Measurements from ENCODE around the gene MAN2A2. TPM values are rescaled to one million over a fixed set of nuclear protein-coding genes. Genes with fewer than 3 reads are reported as not detected.
A peak's percentile ranks its signal among the peaks of the same experiment; 100 is the strongest.

Gene MAN2A2
- polyA plus RNA-seq, 3 donors, result 6.6 to 318 (median 7.3) TPM

DNA sequence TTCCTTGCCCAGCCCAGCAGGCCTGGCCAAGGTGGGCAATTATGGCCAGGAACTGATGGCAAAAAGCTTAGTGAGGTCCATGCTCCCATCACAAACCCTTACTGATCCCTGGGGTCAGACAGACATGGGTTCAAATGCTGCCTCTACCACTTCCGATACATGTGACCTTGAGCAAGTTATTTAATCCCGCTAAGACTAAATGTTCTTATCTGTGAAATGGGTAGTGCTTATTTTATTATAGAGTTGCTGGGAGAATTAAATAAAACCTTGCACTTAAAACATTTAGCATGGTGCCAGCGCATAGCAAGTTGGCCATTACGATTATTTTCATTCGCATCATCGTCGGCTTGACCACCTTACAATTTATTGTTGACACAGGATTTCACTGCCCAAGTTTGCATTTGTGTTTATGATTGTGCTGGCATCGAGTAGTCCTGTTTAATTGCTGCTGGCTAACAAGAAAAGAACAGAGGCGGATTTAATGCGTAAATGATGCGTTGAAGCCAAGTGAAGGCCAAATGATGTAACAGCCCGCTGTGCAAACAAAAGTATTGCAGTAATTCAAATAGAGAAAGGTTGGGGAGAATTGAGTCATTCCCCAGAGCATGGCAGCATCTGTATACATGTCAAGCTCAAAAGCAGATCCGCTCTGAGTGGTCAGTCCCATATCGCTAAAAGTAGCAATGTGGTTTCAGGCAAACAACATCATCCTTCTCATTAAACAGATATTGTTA lies 42.0 kb upstream of the MAN2A2 start:
- Mint-ChIP-seq H3K4me3 (no peak overlapping the region), H3K36me3 (peaks cover 0 to 5% of the 10 kb centered on the region in 2 donors), H3K9me3 (peaks cover 0 to 3% (median 0%) of the 10 kb centered on the region in 7 donors), H3K4me1 (peaks cover 60% of the 10 kb centered on the region), H3K27me3 (ENCODE audit: low read depth in 3 of 3) (peaks cover 0 to 4% (median 0%) of the 10 kb centered on the region in 3 donors), H3K27ac (peak overlapping the region in 4 of 7 donors; percentile 50 to 94 (median 77))
- Histone ChIP-seq H3K27ac (ENCODE audit: low read depth in 1 of 2, low read length in 2 of 2) (peak overlapping the region in 1 of 2 donors; percentile 80), H3K9ac (ENCODE audit: insufficient read depth, low read length, poor library complexity, severe bottlenecking) (no peak overlapping the region), H3K4me3 (replicated peaks in 1 of 3; ENCODE audit: low read depth in 2 of 3, low read length in 3 of 3) (no peak overlapping the region), H3K4me2 (replicated peaks; ENCODE audit: extremely low read depth, low read length, poor library complexity, severe bottlenecking) (no peak overlapping the region), H3K27me3 (ENCODE audit: control insufficient read depth in 2 of 2, insufficient read depth in 2 of 2, low read length in 2 of 2) (no peaks in the 10 kb centered on the region), H3K36me3 (replicated peaks in 1 of 2; ENCODE audit: control insufficient read depth in 1 of 2, insufficient read depth in 2 of 2, low read length in 2 of 2) (no peaks in the 10 kb centered on the region), H4K20me1 (ENCODE audit: insufficient read depth, low read length) (no peaks in the 10 kb centered on the region), H2AFZ (ENCODE audit: insufficient read depth, low read depth, low read length, poor library complexity, severe bottlenecking) (no peak overlapping the region), H3K9me3 (replicated peaks in 1 of 2; ENCODE audit: control insufficient read depth in 1 of 2, insufficient read depth in 1 of 2, low read length in 2 of 2) (no peaks in the 10 kb centered on the region), H3K79me2 (ENCODE audit: insufficient read depth, low read length) (no peaks in the 10 kb centered on the region), H3K4me1 (ENCODE audit: control insufficient read depth in 1 of 2, insufficient read depth in 2 of 2, low read length in 2 of 2) (peaks cover 58 to 74% of the 10 kb centered on the region in 2 donors)
- WGBS (ENCODE audit: insufficient coverage), result no CpG with 5 or more reads among the region's 14 CpGs
- intact Hi-C loops (cut with micrococcal nuclease), result loop anchor here in 1 of 2 donors (10.0 kb wide), 1 partner anchor 296 kb away; no protein-coding TSS in a partner anchor
- TF ChIP-seq, protein P1, sequence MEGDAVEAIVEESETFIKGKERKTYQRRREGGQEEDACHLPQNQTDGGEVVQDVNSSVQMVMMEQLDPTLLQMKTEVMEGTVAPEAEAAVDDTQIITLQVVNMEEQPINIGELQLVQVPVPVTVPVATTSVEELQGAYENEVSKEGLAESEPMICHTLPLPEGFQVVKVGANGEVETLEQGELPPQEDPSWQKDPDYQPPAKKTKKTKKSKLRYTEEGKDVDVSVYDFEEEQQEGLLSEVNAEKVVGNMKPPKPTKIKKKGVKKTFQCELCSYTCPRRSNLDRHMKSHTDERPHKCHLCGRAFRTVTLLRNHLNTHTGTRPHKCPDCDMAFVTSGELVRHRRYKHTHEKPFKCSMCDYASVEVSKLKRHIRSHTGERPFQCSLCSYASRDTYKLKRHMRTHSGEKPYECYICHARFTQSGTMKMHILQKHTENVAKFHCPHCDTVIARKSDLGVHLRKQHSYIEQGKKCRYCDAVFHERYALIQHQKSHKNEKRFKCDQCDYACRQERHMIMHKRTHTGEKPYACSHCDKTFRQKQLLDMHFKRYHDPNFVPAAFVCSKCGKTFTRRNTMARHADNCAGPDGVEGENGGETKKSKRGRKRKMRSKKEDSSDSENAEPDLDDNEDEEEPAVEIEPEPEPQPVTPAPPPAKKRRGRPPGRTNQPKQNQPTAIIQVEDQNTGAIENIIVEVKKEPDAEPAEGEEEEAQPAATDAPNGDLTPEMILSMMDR (IDR thresholded peaks at IDR 0.05), result no peak
- DNase-seq, result peak in 2 of 3 donors; percentile 49 to 51

DNA sequence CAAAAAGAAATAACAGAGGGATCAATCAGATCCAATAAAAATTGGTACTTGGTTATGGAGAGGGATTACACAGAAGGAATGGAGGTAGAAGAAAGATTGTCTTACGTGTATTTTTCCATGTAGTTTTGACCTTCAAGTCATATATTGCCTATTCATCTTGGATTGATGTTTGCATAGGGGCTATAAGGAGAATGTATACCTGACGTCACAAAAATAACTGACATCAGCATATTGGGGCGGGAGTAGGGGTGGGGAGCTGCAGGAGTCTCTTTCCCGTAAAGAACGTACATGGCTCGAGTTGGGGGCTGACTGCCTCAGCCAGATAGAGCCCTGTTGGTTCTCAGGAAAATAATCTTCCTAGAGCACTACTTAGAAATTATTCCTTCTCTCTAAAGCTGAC lies 40.6 kb upstream of the MAN2A2 start:
- Mint-ChIP-seq H3K36me3 (peaks cover 3% of the 10 kb centered on the region in 2 donors), H3K4me1 (peaks cover 62% of the 10 kb centered on the region), H3K27me3 (ENCODE audit: low read depth in 3 of 3) (no peaks in the 10 kb centered on the region), H3K4me3 (no peak overlapping the region), H3K9me3 (peaks cover 0 to 3% (median 0%) of the 10 kb centered on the region in 7 donors), H3K27ac (peak overlapping the region; percentile 95 to 98 (median 96))
- Histone ChIP-seq H4K20me1 (ENCODE audit: insufficient read depth, low read length) (no peaks in the 10 kb centered on the region), H3K27ac (ENCODE audit: low read depth in 1 of 2, low read length in 2 of 2) (peak overlapping the region; percentile 87 to 88), H2AFZ (ENCODE audit: insufficient read depth, low read depth, low read length, poor library complexity, severe bottlenecking) (peak overlapping the region; percentile 43), H3K4me2 (replicated peaks; ENCODE audit: extremely low read depth, low read length, poor library complexity, severe bottlenecking) (no peak overlapping the region), H3K4me1 (ENCODE audit: control insufficient read depth in 1 of 2, insufficient read depth in 2 of 2, low read length in 2 of 2) (peaks cover 63 to 79% of the 10 kb centered on the region in 2 donors), H3K27me3 (ENCODE audit: control insufficient read depth in 2 of 2, insufficient read depth in 2 of 2, low read length in 2 of 2) (no peaks in the 10 kb centered on the region), H3K9ac (ENCODE audit: insufficient read depth, low read length, poor library complexity, severe bottlenecking) (no peak overlapping the region), H3K79me2 (ENCODE audit: insufficient read depth, low read length) (no peaks in the 10 kb centered on the region), H3K4me3 (replicated peaks in 1 of 3; ENCODE audit: low read depth in 2 of 3, low read length in 3 of 3) (no peak overlapping the region), H3K36me3 (replicated peaks in 1 of 2; ENCODE audit: control insufficient read depth in 1 of 2, insufficient read depth in 2 of 2, low read length in 2 of 2) (no peaks in the 10 kb centered on the region), H3K9me3 (replicated peaks in 1 of 2; ENCODE audit: control insufficient read depth in 1 of 2, insufficient read depth in 1 of 2, low read length in 2 of 2) (no peaks in the 10 kb centered on the region)
- intact Hi-C loops (cut with micrococcal nuclease), result loop anchor here in 1 of 2 donors (10.0 kb wide), 1 partner anchor 298 kb away; no protein-coding TSS in a partner anchor
- TF ChIP-seq, protein P1 (IDR thresholded peaks at IDR 0.05), result no peak
- WGBS (ENCODE audit: insufficient coverage), result no CpG with 5 or more reads among the region's 6 CpGs
- DNase-seq, result no peak
